ENCODE measurements around the gene SAPCD2. TPM values are rescaled to one million over a fixed set of nuclear protein-coding genes. Genes with fewer than 3 reads are reported as not detected.
A peak's percentile ranks its signal among the peaks of the same experiment; 100 is the strongest.

SAPCD2 gene
- total and polyA plus RNA-seq, 2 of the 4 experiments (the other 2 are of a cell fraction), result 3.4 to 4.9 TPM

GRCh38 chr9:137111788-137112563, 41.6 kb upstream of the SAPCD2 start:
- no peak overlapping the region for H3K23ac ChIP-seq (ENCODE audit: low read depth, low read length)
- H3K9me1 ChIP-seq (ENCODE audit: insufficient read depth, low read length), result no peaks in the 10 kb centered on the region
- H2BK120ac ChIP-seq (ENCODE audit: low read depth, low read length), result no peak overlapping the region
- H2BK5ac ChIP-seq (ENCODE audit: low read depth, low read length, poor library complexity, severe bottlenecking), result no peak overlapping the region
- dilution Hi-C loops (cut with HindIII; ENCODE audit: low sequenced_read_pairs, unreplicated experiment), result no loop called here
- no peak overlapping the region for H3K18ac ChIP-seq (ENCODE audit: low read depth, low read length)
- ATAC-seq (ENCODE audit: low read depth), result no peak
- H3K79me1 ChIP-seq (ENCODE audit: low read depth in 1 of 2, low read length in 2 of 2), result 0 out of 4 replicates have a peak, but pooled peaks cover 0 to 3% of the 10 kb centered on the region in 2 experiments
- POLR2A ChIA-PET (ENCODE audit: unreplicated experiment), result no interaction called here
- no peaks in the 10 kb centered on the region for H3K9me3 ChIP-seq (ENCODE audit: control insufficient read depth, insufficient read depth, low read length)
- peak overlapping the region; percentile 72 for H2AK9ac ChIP-seq (replicated peaks; ENCODE audit: low read depth, low read length, poor library complexity)
- TF ChIP-seq MAZ (IDR thresholded peaks at IDR 0.05; ENCODE audit: borderline replicate concordance, low read depth, low read length) (no peak), RAD21 (IDR thresholded peaks at IDR 0.05; ENCODE audit: low read length) (no peak), USF2 (IDR thresholded peaks at IDR 0.05; ENCODE audit: low read depth, low read length) (no peak), CEBPB (IDR thresholded peaks at IDR 0.05; ENCODE audit: low read depth, low read length) (no peak), POLR2A (IDR thresholded peaks at IDR 0.05; ENCODE audit: low read depth, low read length) (no peak), ELK1 (IDR thresholded peaks at IDR 0.05; ENCODE audit: borderline replicate concordance, low read depth, low read length) (no peak), MXI1 (IDR thresholded peaks at IDR 0.05; ENCODE audit: borderline replicate concordance, low read depth, low read length) (no peak), NFE2L2 (IDR thresholded peaks at IDR 0.05; ENCODE audit: low read depth, low read length) (no peak)
- H3K27ac ChIP-seq (ENCODE audit: insufficient read depth, low read length), result no peak overlapping the region
- H3K4me1 ChIP-seq (ENCODE audit: control insufficient read depth, insufficient read depth, low read length), result peaks cover 6% of the 10 kb centered on the region
- H3K36me3 ChIP-seq (ENCODE audit: control insufficient read depth, insufficient read depth, low read length), result peaks cover 48% of the 10 kb centered on the region
- H2BK20ac ChIP-seq (ENCODE audit: low read depth, low read length), result no peak overlapping the region
- H3K27me3 ChIP-seq (ENCODE audit: control insufficient read depth, insufficient read depth, low read length), result no peaks in the 10 kb centered on the region
- H3K4me3 ChIP-seq (ENCODE audit: insufficient read depth, low read depth, low read length), result no peak overlapping the region
- no peak overlapping the region for H2AK5ac ChIP-seq (ENCODE audit: low read depth, low read length)
- CTCF ChIA-PET, result no interaction called here
- H4K20me1 ChIP-seq (ENCODE audit: insufficient read depth, low read length), result no peaks in the 10 kb centered on the region
- no peak for DNase-seq
- H3K14ac ChIP-seq (replicated peaks; ENCODE audit: low read depth, low read length), result no peak overlapping the region
- WGBS, 2 experiments (ENCODE audit: extremely low coverage in 2 of 2, insufficient read length in 1 of 2), result 91% methylated on average over 10 of the region's 35 CpGs; no CpG with 5 or more reads in 1 of the 2 experiments
- in situ Hi-C loops (cut with MboI; ENCODE audit: low sequenced_read_pairs), result no loop called here
- H4K5ac ChIP-seq (ENCODE audit: low read depth, low read length), result no peak overlapping the region
- intact Hi-C loops (cut with micrococcal nuclease), result no loop called here
- no peak overlapping the region for H3K9ac ChIP-seq (ENCODE audit: low read depth, low read length)
- no peak overlapping the region for H4K8ac ChIP-seq (ENCODE audit: low read depth in 2 of 2, low read length in 2 of 2)
- H3K4me2 ChIP-seq (ENCODE audit: low read depth, low read length), result no peak overlapping the region
- H4K91ac ChIP-seq (ENCODE audit: insufficient read depth, low read depth, low read length), result no peak overlapping the region
- H3K56ac ChIP-seq (ENCODE audit: extremely low read depth, insufficient read depth, low read length), result no peak overlapping the region
- no peak overlapping the region for H3K4ac ChIP-seq (ENCODE audit: low read depth, low read length)
- no peak overlapping the region for H2AFZ ChIP-seq (replicated peaks; ENCODE audit: low read length, poor library complexity)
- no TSS peak for BruUV-seq (replicated peaks)
- H2BK15ac ChIP-seq (ENCODE audit: low read depth, low read length), result no peak overlapping the region
